Globus pallidus (tissue), 1 donor: ENCODE measurements around the gene GOLT1A.
A peak's percentile ranks its signal among the peaks of the same experiment; 100 is the strongest.

Source experiments
- DNase-seq: peaks from one replicate; pipeline ENCODE4 v3.0.0-alpha.2; 2015; ENCODE audit warnings: low spot score

The GOLT1A gene

GRCh38 chr1:204217648-204218000 is 3.8 kb upstream of the GOLT1A start:
- no peak for DNase-seq

- DNase-seq = no peak
These were observed 3.3 kb upstream of the GOLT1A start for GRCh38 chr1:204216880-204217647.

- DNase-seq = no peak
These were observed 2.4 kb upstream of the GOLT1A start for GRCh38 chr1:204216236-204216635.

GRCh38 chr1:204212715-204213114 is 1.1 kb downstream of the GOLT1A start:
- DNase-seq = no peak

- DNase-seq = no peak
These were observed 2.7 kb downstream of the GOLT1A start for GRCh38 chr1:204211046-204211445.

GRCh38 chr1:204207136-204207616 is 6.6 kb downstream of the GOLT1A start:
- DNase-seq = no peak

GRCh38 chr1:204206121-204206520 is 7.7 kb downstream of the GOLT1A start:
- DNase-seq = no peak

- DNase-seq = no peak
These were observed 8.3 kb downstream of the GOLT1A start for GRCh38 chr1:204205486-204205885.

- no peak for DNase-seq
These were observed 8.8 kb downstream of the GOLT1A start for GRCh38 chr1:204204944-204205343.

- DNase-seq = no peak
These were observed 10.5 kb downstream of the GOLT1A start for GRCh38 chr1:204203206-204203767.

GRCh38 chr1:204202481-204202880 is 11.3 kb downstream of the GOLT1A start:
- no peak for DNase-seq

GRCh38 chr1:204201348-204202040 is 12.3 kb downstream of the GOLT1A start:
- DNase-seq = no peak

GRCh38 chr1:204199579-204199978 is 14.2 kb downstream of the GOLT1A start:
- DNase-seq = no peak

GRCh38 chr1:204198348-204199340 is 15.1 kb downstream of the GOLT1A start:
- DNase-seq = no peak

GRCh38 chr1:204197068-204197467 is 16.7 kb downstream of the GOLT1A start:
- no peak for DNase-seq

- DNase-seq = no peak
These were observed 17.6 kb downstream of the GOLT1A start, which contains the start of gene KISS1 for GRCh38 chr1:204196068-204196795. TSS of gene KISS1 (minus strand) at chr1:204196491. CDS start at chr1:204192876, 3,615 bp downstream.

GRCh38 chr1:204194771-204195170 is 19.0 kb downstream of the GOLT1A start:
- DNase-seq = no peak

GRCh38 chr1:204194080-204194479 is 19.7 kb downstream of the GOLT1A start:
- DNase-seq = no peak

GRCh38 chr1:204192589-204193352 is 21.0 kb downstream of the GOLT1A start:
- no peak for DNase-seq

GRCh38 chr1:204192046-204192445 is 21.7 kb downstream of the GOLT1A start:
- DNase-seq = peak; percentile 5
